ENCODE data around the gene DHX58. TPM values are rescaled to one million over a fixed set of nuclear protein-coding genes. Genes with fewer than 3 reads are reported as not detected.

Gene DHX58
- total and polyA plus RNA-seq, 4 donors, result 6.7 to 19.7 (median 8.8) TPM

- peaks cover 8% of the 10 kb centered on the region for H3K4me1 ChIP-seq (ENCODE audit: control insufficient read depth, insufficient read depth, low read length)
- no peak overlapping the region for H3K27ac ChIP-seq (ENCODE audit: low read depth, low read length)
- H3K36me3 ChIP-seq (ENCODE audit: control insufficient read depth, insufficient read depth, low read length), result no peaks in the 10 kb centered on the region
- 44% methylated on average over 12 of the region's 20 CpGs for WGBS (ENCODE audit: insufficient coverage)
- no peaks in the 10 kb centered on the region for H3K9me3 ChIP-seq (ENCODE audit: control insufficient read depth, insufficient read depth, low read length)
- H3K27me3 ChIP-seq (ENCODE audit: control insufficient read depth, insufficient read depth, low read length), result no peaks in the 10 kb centered on the region
- DNase-seq (ENCODE audit: low read depth in 4 of 6, low spot score in 6 of 6), result no peak
- H3K4me3 ChIP-seq (ENCODE audit: low read depth, low read length), result no peak overlapping the region
These were observed 24.5 kb downstream of the DHX58 start for GRCh38 chr17:42087736-42088705.

- Histone ChIP-seq H3K4me3 (ENCODE audit: low read depth, low read length) (no peak overlapping the region), H3K4me1 (ENCODE audit: control insufficient read depth, insufficient read depth, low read length) (peaks cover 8% of the 10 kb centered on the region), H3K9me3 (ENCODE audit: control insufficient read depth, insufficient read depth, low read length) (no peaks in the 10 kb centered on the region), H3K27me3 (ENCODE audit: control insufficient read depth, insufficient read depth, low read length) (no peaks in the 10 kb centered on the region), H3K27ac (ENCODE audit: low read depth, low read length) (no peak overlapping the region), H3K36me3 (ENCODE audit: control insufficient read depth, insufficient read depth, low read length) (no peaks in the 10 kb centered on the region)
- DNase-seq (ENCODE audit: low read depth in 4 of 6, low spot score in 6 of 6), result peak in 1 of 6 donors; percentile 39
- 23% methylated on average over 3 of the region's 7 CpGs for WGBS (ENCODE audit: insufficient coverage)
These were observed 25.3 kb downstream of the DHX58 start for GRCh38 chr17:42087042-42087701.

DNA sequence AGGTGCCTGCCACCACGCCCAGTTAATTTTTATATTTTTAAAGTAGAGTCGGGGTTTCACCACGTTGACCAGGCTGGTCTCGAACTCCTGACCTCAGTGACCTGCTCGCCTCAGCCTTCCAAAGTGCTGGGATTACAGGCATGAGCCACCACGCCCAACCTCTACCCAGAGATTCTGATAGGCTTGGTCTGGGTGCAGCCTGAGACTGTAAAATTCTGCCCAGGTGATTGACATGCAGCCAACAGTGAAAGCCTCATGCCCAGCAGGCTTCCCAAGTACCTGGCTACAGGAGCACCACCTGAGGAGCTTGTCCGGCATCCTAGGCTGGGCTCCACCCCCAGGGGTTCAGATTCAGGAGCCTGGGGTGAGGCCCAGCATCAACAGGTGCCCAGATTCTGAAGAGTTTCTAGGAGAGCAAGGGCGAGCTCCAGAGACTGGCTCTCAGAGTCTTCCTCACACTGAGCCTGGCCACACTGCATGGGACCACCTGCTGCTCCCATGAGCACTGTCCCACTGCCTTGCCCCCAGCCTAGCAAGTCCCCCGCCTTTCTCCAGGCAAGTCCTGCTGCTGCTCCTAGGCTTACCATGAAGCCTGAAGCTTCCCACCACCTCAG lies 30.9 kb downstream of the DHX58 start:
- H3K27ac ChIP-seq (ENCODE audit: low read depth, low read length), result no peak overlapping the region
- no peaks in the 10 kb centered on the region for H3K36me3 ChIP-seq (ENCODE audit: control insufficient read depth, insufficient read depth, low read length)
- no peaks in the 10 kb centered on the region for H3K4me1 ChIP-seq (ENCODE audit: control insufficient read depth, insufficient read depth, low read length)
- WGBS (ENCODE audit: insufficient coverage), result 79% methylated on average over 9 of the region's 9 CpGs
- no peaks in the 10 kb centered on the region for H3K9me3 ChIP-seq (ENCODE audit: control insufficient read depth, insufficient read depth, low read length)
- no peak overlapping the region for H3K4me3 ChIP-seq (ENCODE audit: low read depth, low read length)
- DNase-seq (ENCODE audit: low read depth in 4 of 6, low spot score in 6 of 6), result no peak
- H3K27me3 ChIP-seq (ENCODE audit: control insufficient read depth, insufficient read depth, low read length), result no peaks in the 10 kb centered on the region

- DNase-seq (ENCODE audit: low read depth in 4 of 6, low spot score in 6 of 6), result no peak
- no peaks in the 10 kb centered on the region for H3K9me3 ChIP-seq (ENCODE audit: control insufficient read depth, insufficient read depth, low read length)
- H3K27me3 ChIP-seq (ENCODE audit: control insufficient read depth, insufficient read depth, low read length), result no peaks in the 10 kb centered on the region
- no peak overlapping the region for H3K4me3 ChIP-seq (ENCODE audit: low read depth, low read length)
- no peaks in the 10 kb centered on the region for H3K36me3 ChIP-seq (ENCODE audit: control insufficient read depth, insufficient read depth, low read length)
- no peak overlapping the region for H3K27ac ChIP-seq (ENCODE audit: low read depth, low read length)
- WGBS (ENCODE audit: insufficient coverage), result 57% methylated on average over 1 of the region's 2 CpGs
- no peaks in the 10 kb centered on the region for H3K4me1 ChIP-seq (ENCODE audit: control insufficient read depth, insufficient read depth, low read length)
These were observed 33.0 kb downstream of the DHX58 start for GRCh38 chr17:42079541-42079940.

GRCh38 chr17:42078396-42079043 lies 34.0 kb downstream of the DHX58 start:
- no peaks in the 10 kb centered on the region for H3K9me3 ChIP-seq (ENCODE audit: control insufficient read depth, insufficient read depth, low read length)
- no peaks in the 10 kb centered on the region for H3K4me1 ChIP-seq (ENCODE audit: control insufficient read depth, insufficient read depth, low read length)
- peaks cover 5% of the 10 kb centered on the region for H3K27me3 ChIP-seq (ENCODE audit: control insufficient read depth, insufficient read depth, low read length)
- no peaks in the 10 kb centered on the region for H3K36me3 ChIP-seq (ENCODE audit: control insufficient read depth, insufficient read depth, low read length)
- H3K27ac ChIP-seq (ENCODE audit: low read depth, low read length), result no peak overlapping the region
- DNase-seq (ENCODE audit: low read depth in 4 of 6, low spot score in 6 of 6), result no peak
- WGBS (ENCODE audit: insufficient coverage), result 73% methylated on average over 2 of the region's 8 CpGs
- H3K4me3 ChIP-seq (ENCODE audit: low read depth, low read length), result no peak overlapping the region

GRCh38 chr17:42077755-42078154 lies 34.8 kb downstream of the DHX58 start:
- H3K4me3 ChIP-seq (ENCODE audit: low read depth, low read length), result no peak overlapping the region
- DNase-seq (ENCODE audit: low read depth in 4 of 6, low spot score in 6 of 6), result no peak
- 68% methylated on average over 3 of the region's 5 CpGs for WGBS (ENCODE audit: insufficient coverage)
- H3K27me3 ChIP-seq (ENCODE audit: control insufficient read depth, insufficient read depth, low read length), result peaks cover 12% of the 10 kb centered on the region
- H3K9me3 ChIP-seq (ENCODE audit: control insufficient read depth, insufficient read depth, low read length), result no peaks in the 10 kb centered on the region
- no peaks in the 10 kb centered on the region for H3K36me3 ChIP-seq (ENCODE audit: control insufficient read depth, insufficient read depth, low read length)
- H3K27ac ChIP-seq (ENCODE audit: low read depth, low read length), result no peak overlapping the region
- peaks cover 2% of the 10 kb centered on the region for H3K4me1 ChIP-seq (ENCODE audit: control insufficient read depth, insufficient read depth, low read length)

- Histone ChIP-seq H3K4me3 (ENCODE audit: low read depth, low read length) (no peak overlapping the region), H3K36me3 (ENCODE audit: control insufficient read depth, insufficient read depth, low read length) (no peaks in the 10 kb centered on the region), H3K27ac (ENCODE audit: low read depth, low read length) (no peak overlapping the region), H3K27me3 (ENCODE audit: control insufficient read depth, insufficient read depth, low read length) (peaks cover 17% of the 10 kb centered on the region), H3K9me3 (ENCODE audit: control insufficient read depth, insufficient read depth, low read length) (no peaks in the 10 kb centered on the region), H3K4me1 (ENCODE audit: control insufficient read depth, insufficient read depth, low read length) (peaks cover 4% of the 10 kb centered on the region)
- DNase-seq (ENCODE audit: low read depth in 4 of 6, low spot score in 6 of 6), result no peak
- WGBS (ENCODE audit: insufficient coverage), result 60% methylated on average over 1 of the region's 4 CpGs
These were observed 35.5 kb downstream of the DHX58 start for GRCh38 chr17:42076797-42077559.

DNA sequence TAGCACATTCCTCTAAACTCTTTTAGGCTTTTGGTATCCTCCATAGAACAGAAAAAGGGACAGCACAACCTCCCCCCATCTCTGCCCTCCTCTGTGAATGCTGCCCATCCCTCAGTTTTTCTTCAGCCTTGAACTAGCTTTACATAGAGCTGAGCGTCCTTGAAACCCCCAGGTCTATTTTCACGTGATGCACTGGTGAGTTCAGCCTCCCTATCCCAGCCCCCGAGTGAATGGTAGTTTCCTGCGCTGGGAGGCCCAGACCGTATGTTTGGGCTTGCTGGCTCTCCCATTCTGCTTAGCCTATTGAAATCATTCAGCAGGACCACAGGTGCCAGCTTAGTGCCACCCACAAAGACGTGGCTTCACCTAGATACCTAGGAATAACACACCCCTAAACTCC lies 36.7 kb downstream of the DHX58 start:
- Histone ChIP-seq H3K9me3 (ENCODE audit: control insufficient read depth, insufficient read depth, low read length) (no peaks in the 10 kb centered on the region), H3K4me3 (ENCODE audit: low read depth, low read length) (no peak overlapping the region), H3K36me3 (ENCODE audit: control insufficient read depth, insufficient read depth, low read length) (no peaks in the 10 kb centered on the region), H3K4me1 (ENCODE audit: control insufficient read depth, insufficient read depth, low read length) (peaks cover 4% of the 10 kb centered on the region), H3K27ac (ENCODE audit: low read depth, low read length) (no peak overlapping the region), H3K27me3 (ENCODE audit: control insufficient read depth, insufficient read depth, low read length) (peaks cover 29% of the 10 kb centered on the region)
- no peak for DNase-seq (ENCODE audit: low read depth in 4 of 6, low spot score in 6 of 6)
- 61% methylated on average over 4 of the region's 6 CpGs for WGBS (ENCODE audit: insufficient coverage)
